Natural killer cell (primary cell): ENCODE results near the gene PYGL. TPM values are rescaled to one million over a fixed set of nuclear protein-coding genes. Genes with fewer than 3 reads are reported as not detected.
"Not testable (repeated sequence)": the region's sequence is repeated elsewhere in the genome, so short reads cannot be mapped to it uniquely, and the experiment has no call there.

Experiments used
- ATAC-seq, 3 donors: fragments of 150-1000 bp in 2 of 3; fragments of 200-7000 bp in 1 of 3; cut with Tn5 transposase; 1 replicate in 1 of 3; 2 replicates in 2 of 3; pipeline ENCODE4 v1.10.0; 2021; ENCODE audit warnings: mild to moderate bottlenecking in 2 of 3, moderate library complexity in 2 of 3
- DNase-seq, 2 donors: peaks; one replicate each; pipeline versions ENCODE4 v3.0.0 to v3.0.0-alpha.2; 2013 to 2021; ENCODE audit warnings: mixed read lengths in 1 of 2
- H3K27ac ChIP-seq: one replicate; pipeline ENCODE4 v1.5.1; 2013; ENCODE audit warnings: mild to moderate bottlenecking, low read length
- H3K27me3 ChIP-seq: one replicate; pipeline ENCODE4 v1.6.1; 2013; ENCODE audit warnings: low read length; ENCODE audit not compliant: control insufficient read depth, insufficient read depth
- H3K36me3 ChIP-seq: one replicate; pipeline ENCODE4 v1.6.1; 2013; ENCODE audit warnings: low read length; ENCODE audit not compliant: control insufficient read depth, insufficient read depth
- H3K4me1 ChIP-seq: one replicate; pipeline ENCODE4 v1.6.1; 2013; ENCODE audit warnings: low read length; ENCODE audit not compliant: control insufficient read depth, insufficient read depth
- H3K4me3 ChIP-seq: one replicate; pipeline ENCODE4 v1.5.1; 2013; ENCODE audit warnings: low read length
- H3K9me3 ChIP-seq: one replicate; pipeline ENCODE4 v1.6.1; 2013; ENCODE audit warnings: low read length; ENCODE audit not compliant: control insufficient read depth, insufficient read depth
- H3K27ac Mint-ChIP-seq, 2 donors: one replicate each; pipeline ENCODE4 v1.8.0; 2022; ENCODE audit warnings: mild to moderate bottlenecking in 2 of 2, mixed read lengths in 2 of 2, moderate library complexity in 1 of 2
- H3K27me3 Mint-ChIP-seq, 2 donors: one replicate each; pipeline ENCODE4 v1.8.0; 2022; ENCODE audit warnings: low read depth in 2 of 2, mixed read lengths in 2 of 2
- H3K36me3 Mint-ChIP-seq: one replicate; pipeline ENCODE4 v1.8.0; 2022; ENCODE audit warnings: mixed read lengths
- H3K4me1 Mint-ChIP-seq, 2 donors: one replicate each; pipeline ENCODE4 v1.8.0; 2022; ENCODE audit warnings: mixed read lengths in 2 of 2
- H3K4me3 Mint-ChIP-seq: one replicate; pipeline ENCODE4 v1.8.0; 2022; ENCODE audit warnings: mild to moderate bottlenecking, moderate library complexity, mixed read lengths
- H3K9me3 Mint-ChIP-seq, 2 donors: one replicate each; pipeline ENCODE4 v1.8.0; 2022; ENCODE audit warnings: mixed read lengths in 2 of 2
- CTCF ChIP-seq: fragments of 200-600 bp; IDR thresholded peaks from one replicate; pipeline ENCODE4 v1.8.0; 2022; ENCODE audit warnings: antibody characterized with exemption
- WGBS: methylation state at CpG from one replicate; pipeline ENCODE4 v1.1.7; 2013; ENCODE audit warnings: missing lambda C conversion rate; ENCODE audit not compliant: insufficient coverage; 5-methylcytosine and 5-hydroxymethylcytosine counted together
- intact Hi-C: fragments of 100-400 bp; cut with micrococcal nuclease; formaldehyde crosslinking; loops from one replicate; pipeline ENCODE4 v1.14.2; 2022
- total RNA-seq, 4 donors: library from RNA; stranded (reverse); fragments of 120-200 nt in 1 of 4; gene quantifications; one replicate each; pipeline versions ENCODE4 v1.2.3 to v1.2.4, GENCODE V29; 2013 to 2022

Gene PYGL
- total RNA-seq, 3 donors from 2014 or later (not counting 1 experiment from before 2014, with no cell fraction given): 2.0 to 22.3 (median 3.2) TPM

- H3K4me1 Mint-ChIP-seq, ATAC-seq, H3K36me3 Mint-ChIP-seq, H3K9me3 ChIP-seq, H3K4me1 ChIP-seq, H3K27me3 ChIP-seq, H3K4me3 ChIP-seq, H3K27ac ChIP-seq, H3K9me3 Mint-ChIP-seq, intact Hi-C loops, H3K4me3 Mint-ChIP-seq, H3K36me3 ChIP-seq, H3K27ac Mint-ChIP-seq, DNase-seq: not testable (repeated sequence)
- peaks cover 13 to 15% of the 10 kb centered on the region in 2 donors for H3K27me3 Mint-ChIP-seq
- no CpG with 5 or more reads among the region's 7 CpGs for WGBS
Measured at GRCh38 chr14:50896421-50896820, 47.9 kb downstream of the PYGL start.

GRCh38 chr14:50892255-50892654, 52.0 kb downstream of the PYGL start:
- Mint-ChIP-seq H3K27me3 (peaks cover 0 to 17% of the 10 kb centered on the region in 2 donors), H3K27ac (no peak overlapping the region), H3K36me3 (no peaks in the 10 kb centered on the region), H3K4me3 (no peak overlapping the region), H3K9me3 (no peaks in the 10 kb centered on the region), H3K4me1 (no peaks in the 10 kb centered on the region)
- DNase-seq: no peak
- Histone ChIP-seq H3K27ac (no peak overlapping the region), H3K9me3 (no peaks in the 10 kb centered on the region), H3K4me3 (no peak overlapping the region), H3K27me3 (no peaks in the 10 kb centered on the region), H3K36me3 (no peaks in the 10 kb centered on the region), H3K4me1 (no peaks in the 10 kb centered on the region)
- TF ChIP-seq CTCF: no peak
- 89% methylated on average over 5 of the region's 5 CpGs for WGBS
- intact Hi-C loops: no loop called here
- ATAC-seq: no peak

GRCh38 chr14:50887476-50887875, 56.8 kb downstream of the PYGL start:
- no peak overlapping the region for H3K27ac ChIP-seq
- H3K4me1 ChIP-seq: no peaks in the 10 kb centered on the region
- intact Hi-C loops: no loop called here
- peaks cover 7% of the 10 kb centered on the region for H3K27me3 ChIP-seq
- no peaks in the 10 kb centered on the region for H3K36me3 ChIP-seq
- H3K4me3 ChIP-seq: no peak overlapping the region
- TF ChIP-seq CTCF: no peak
- Mint-ChIP-seq H3K4me1 (no peaks in the 10 kb centered on the region), H3K36me3 (no peaks in the 10 kb centered on the region), H3K27ac (no peak overlapping the region), H3K27me3 (peaks cover 25 to 46% of the 10 kb centered on the region in 2 donors), H3K9me3 (no peaks in the 10 kb centered on the region), H3K4me3 (no peak overlapping the region)
- no peaks in the 10 kb centered on the region for H3K9me3 ChIP-seq
- no peak for ATAC-seq
- DNase-seq: no peak

GRCh38 chr14:50883827-50884197, 60.5 kb downstream of the PYGL start:
- no peak overlapping the region for H3K27ac Mint-ChIP-seq
- H3K4me3 Mint-ChIP-seq: no peak overlapping the region
- no peaks in the 10 kb centered on the region for H3K9me3 Mint-ChIP-seq
- peaks cover 30 to 65% of the 10 kb centered on the region in 2 donors for H3K27me3 Mint-ChIP-seq
- DNase-seq (no peak), ATAC-seq (no peak)
- H3K27ac ChIP-seq: no peak overlapping the region
- H3K27me3 ChIP-seq: peaks cover 8% of the 10 kb centered on the region
- H3K4me3 ChIP-seq: no peak overlapping the region
- TF ChIP-seq CTCF: no peak
- H3K36me3 ChIP-seq: no peaks in the 10 kb centered on the region
- no peaks in the 10 kb centered on the region for H3K36me3 Mint-ChIP-seq
- no peaks in the 10 kb centered on the region for H3K4me1 ChIP-seq
- WGBS: no CpG with 5 or more reads among the region's 1 CpG
- no peaks in the 10 kb centered on the region for H3K4me1 Mint-ChIP-seq
- H3K9me3 ChIP-seq: no peaks in the 10 kb centered on the region
- intact Hi-C loops: no loop called here
